ENCODE data around the gene VPS72.

VPS72 gene

GRCh38 chr1:151145304-151146071 is 44.5 kb downstream of the VPS72 start:
- DNase-seq (peak; percentile 30), ATAC-seq (no peak)

- ATAC-seq (no peak), DNase-seq (no peak)
Measured at GRCh38 chr1:151144474-151145303, 45.3 kb downstream of the VPS72 start.

- ATAC-seq: no peak
Measured at GRCh38 chr1:151143986-151144385, 46.0 kb downstream of the VPS72 start.

GRCh38 chr1:151143057-151143435 is 47.0 kb downstream of the VPS72 start:
- ATAC-seq: no peak
- DNase-seq: no peak

More at GRCh38 chr1:151143986-151144385, 46.0 kb downstream of the VPS72 start:
- no peak for DNase-seq

- ATAC-seq (no peak), DNase-seq (no peak)
Measured at GRCh38 chr1:151142411-151143056, 47.5 kb downstream of the VPS72 start.

GRCh38 chr1:151137789-151138188 is 52.2 kb downstream of the VPS72 start:
- DNase-seq: no peak
- ATAC-seq: no peak

- DNase-seq: no peak
- ATAC-seq: no peak
Measured at GRCh38 chr1:151135433-151136385, 54.3 kb downstream of the VPS72 start.

- ATAC-seq (no peak), DNase-seq (no peak)
Measured at GRCh38 chr1:151134991-151135390, 55.0 kb downstream of the VPS72 start.

GRCh38 chr1:151134396-151134795 is 55.6 kb downstream of the VPS72 start:
- ATAC-seq (no peak), DNase-seq (no peak)

- ATAC-seq (no peak), DNase-seq (no peak)
Measured at GRCh38 chr1:151133018-151133806, 56.8 kb downstream of the VPS72 start.

- ATAC-seq (no peak), DNase-seq (no peak)
Measured at GRCh38 chr1:151132335-151133017, 57.5 kb downstream of the VPS72 start.

GRCh38 chr1:151131701-151132334 is 58.2 kb downstream of the VPS72 start:
- no peak for ATAC-seq
- no peak for DNase-seq

- ATAC-seq (peak; percentile 98), DNase-seq (peak; percentile 86)
Measured at GRCh38 chr1:151130987-151131586, 58.9 kb downstream of the VPS72 start.

- DNase-seq (no peak), ATAC-seq (no peak)
Measured at GRCh38 chr1:151128800-151129199, 61.2 kb downstream of the VPS72 start.
